RWPE2 (cell line): ENCODE measurements around the gene CEMIP.

Source experiments
- ATAC-seq: fragments of 200-7000 bp; cut with Tn5 transposase; 3 replicates; pipeline ENCODE4 v1.9.1; 2021; ENCODE audit warnings: low read depth
- DNase-seq: peaks from one replicate; pipeline ENCODE4 v3.0.0-alpha.2; 2020; ENCODE audit warnings: low spot score
- H3K27ac ChIP-seq: fragments of 450-650 bp; 2 replicates; pipeline ENCODE4 v1.5.1; 2017; ENCODE audit warnings: mild to moderate bottlenecking; ENCODE audit not compliant: poor library complexity, severe bottlenecking
- H3K27me3 ChIP-seq: fragments of 250-450 bp; sonication (Bioruptor Pico); 2 replicates; pipeline ENCODE4 v1.5.1; 2021; ENCODE audit warnings: mild to moderate bottlenecking, moderate library complexity; ENCODE audit not compliant: insufficient read depth, poor library complexity, severe bottlenecking
- H3K36me3 ChIP-seq: fragments of 250-450 bp; sonication (Bioruptor Pico); 2 replicates; pipeline ENCODE4 v1.5.1; 2020; ENCODE audit warnings: low read depth, mild to moderate bottlenecking, moderate library complexity
- H3K4me1 ChIP-seq: fragments of 250-450 bp; sonication (Bioruptor Pico); 2 replicates; pipeline ENCODE4 v1.5.1; 2021; ENCODE audit warnings: mild to moderate bottlenecking, moderate library complexity; ENCODE audit not compliant: insufficient read depth, poor library complexity, severe bottlenecking
- H3K4me3 ChIP-seq: fragments of 250-450 bp; sonication (Bioruptor Pico); 2 replicates; pipeline ENCODE4 v1.5.1; 2021; ENCODE audit warnings: mild to moderate bottlenecking, moderate library complexity; ENCODE audit not compliant: severe bottlenecking
- H3K9me3 ChIP-seq: fragments of 250-450 bp; sonication (Bioruptor Pico); 2 replicates; pipeline ENCODE4 v1.5.1; 2021; ENCODE audit warnings: mild to moderate bottlenecking, moderate library complexity; ENCODE audit not compliant: severe bottlenecking
- TF ChIP-seq, protein P1 (sequence below): fragments of 450-650 bp; IDR thresholded peaks from one replicate; pipeline ENCODE4 v1.5.1; 2017; ENCODE audit warnings: mild to moderate bottlenecking, moderate library complexity; ENCODE audit not compliant: poor library complexity, severe bottlenecking

The CEMIP gene

DNA sequence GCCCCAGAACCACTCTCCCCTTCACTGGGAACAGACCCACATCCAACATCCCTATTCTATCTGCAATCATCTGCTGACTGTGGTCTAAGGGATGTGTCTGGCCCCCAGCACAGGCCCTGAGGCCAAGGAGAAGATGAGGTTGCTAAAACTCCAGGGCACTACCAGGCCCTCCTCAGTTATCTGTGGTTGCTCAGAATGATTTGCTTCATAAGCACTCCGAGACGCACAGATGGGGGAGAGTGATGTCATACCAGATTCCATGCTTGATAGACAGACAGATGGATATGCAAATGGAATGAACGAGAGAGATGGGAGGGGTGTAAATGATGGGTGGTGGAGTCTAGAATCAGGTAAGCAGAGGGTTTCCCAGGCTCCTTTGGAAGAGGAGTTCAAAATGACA is 57.8 kb downstream of the CEMIP start:
- H3K4me1 ChIP-seq, result no peaks in the 10 kb centered on the region
- no peak for DNase-seq
- no peak for ATAC-seq
- H3K9me3 ChIP-seq, result no peaks in the 10 kb centered on the region
- no peak overlapping the region for H3K4me3 ChIP-seq
- no peak overlapping the region for H3K27ac ChIP-seq
- no peaks in the 10 kb centered on the region for H3K36me3 ChIP-seq
- TF ChIP-seq, protein P1, sequence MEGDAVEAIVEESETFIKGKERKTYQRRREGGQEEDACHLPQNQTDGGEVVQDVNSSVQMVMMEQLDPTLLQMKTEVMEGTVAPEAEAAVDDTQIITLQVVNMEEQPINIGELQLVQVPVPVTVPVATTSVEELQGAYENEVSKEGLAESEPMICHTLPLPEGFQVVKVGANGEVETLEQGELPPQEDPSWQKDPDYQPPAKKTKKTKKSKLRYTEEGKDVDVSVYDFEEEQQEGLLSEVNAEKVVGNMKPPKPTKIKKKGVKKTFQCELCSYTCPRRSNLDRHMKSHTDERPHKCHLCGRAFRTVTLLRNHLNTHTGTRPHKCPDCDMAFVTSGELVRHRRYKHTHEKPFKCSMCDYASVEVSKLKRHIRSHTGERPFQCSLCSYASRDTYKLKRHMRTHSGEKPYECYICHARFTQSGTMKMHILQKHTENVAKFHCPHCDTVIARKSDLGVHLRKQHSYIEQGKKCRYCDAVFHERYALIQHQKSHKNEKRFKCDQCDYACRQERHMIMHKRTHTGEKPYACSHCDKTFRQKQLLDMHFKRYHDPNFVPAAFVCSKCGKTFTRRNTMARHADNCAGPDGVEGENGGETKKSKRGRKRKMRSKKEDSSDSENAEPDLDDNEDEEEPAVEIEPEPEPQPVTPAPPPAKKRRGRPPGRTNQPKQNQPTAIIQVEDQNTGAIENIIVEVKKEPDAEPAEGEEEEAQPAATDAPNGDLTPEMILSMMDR, result no peak
- no peaks in the 10 kb centered on the region for H3K27me3 ChIP-seq

DNA sequence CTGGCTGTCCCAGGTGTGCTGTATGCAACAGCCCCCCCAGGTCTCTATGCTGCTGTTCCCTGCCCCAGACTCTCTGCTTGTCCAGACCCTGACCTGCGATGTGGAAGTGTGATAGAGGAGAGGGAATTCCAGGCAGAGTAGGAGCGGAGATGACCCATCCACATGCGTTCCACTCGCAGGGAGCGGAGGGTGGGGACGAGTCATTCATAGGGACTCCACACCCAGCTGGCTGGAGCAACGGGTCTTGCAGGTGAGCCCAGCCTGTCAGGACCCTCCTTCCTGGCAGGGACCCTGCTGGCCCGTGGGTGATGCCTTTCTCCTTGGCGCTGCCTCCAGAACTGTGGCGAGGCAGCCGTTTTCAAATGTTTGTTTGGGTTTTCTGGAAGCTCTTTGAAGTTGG is 58.8 kb downstream of the CEMIP start:
- no peaks in the 10 kb centered on the region for H3K27me3 ChIP-seq
- H3K36me3 ChIP-seq, result no peaks in the 10 kb centered on the region
- no peak for ATAC-seq
- no peak for DNase-seq
- no peaks in the 10 kb centered on the region for H3K4me1 ChIP-seq
- TF ChIP-seq, protein P1, result no peak
- no peak overlapping the region for H3K27ac ChIP-seq
- H3K4me3 ChIP-seq, result no peak overlapping the region
- no peaks in the 10 kb centered on the region for H3K9me3 ChIP-seq

DNA sequence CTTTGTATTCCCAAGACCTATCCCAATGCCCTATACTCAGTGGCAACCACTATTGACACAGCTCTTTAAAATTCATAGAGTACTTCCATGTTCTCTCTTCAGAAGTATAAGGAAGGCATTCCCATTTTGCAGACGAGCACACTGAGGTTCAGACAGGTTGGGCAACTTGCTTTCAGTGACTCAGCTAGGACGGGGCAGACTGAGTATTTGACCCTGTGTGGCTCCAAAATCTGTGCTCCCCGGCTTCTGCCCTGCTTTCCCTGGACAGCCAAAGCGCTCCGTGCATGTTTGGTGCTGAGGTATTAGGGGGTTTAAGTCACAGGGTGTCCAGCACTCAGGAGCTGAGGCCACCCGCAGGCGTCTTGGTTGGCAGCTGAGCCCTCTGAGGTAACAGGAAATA is 59.5 kb downstream of the CEMIP start:
- H3K4me1 ChIP-seq, result no peaks in the 10 kb centered on the region
- no peak overlapping the region for H3K4me3 ChIP-seq
- H3K36me3 ChIP-seq, result no peaks in the 10 kb centered on the region
- DNase-seq, result no peak
- TF ChIP-seq, protein P1, result no peak
- H3K27me3 ChIP-seq, result no peaks in the 10 kb centered on the region
- no peaks in the 10 kb centered on the region for H3K9me3 ChIP-seq
- ATAC-seq, result no peak
- H3K27ac ChIP-seq, result no peak overlapping the region

DNA sequence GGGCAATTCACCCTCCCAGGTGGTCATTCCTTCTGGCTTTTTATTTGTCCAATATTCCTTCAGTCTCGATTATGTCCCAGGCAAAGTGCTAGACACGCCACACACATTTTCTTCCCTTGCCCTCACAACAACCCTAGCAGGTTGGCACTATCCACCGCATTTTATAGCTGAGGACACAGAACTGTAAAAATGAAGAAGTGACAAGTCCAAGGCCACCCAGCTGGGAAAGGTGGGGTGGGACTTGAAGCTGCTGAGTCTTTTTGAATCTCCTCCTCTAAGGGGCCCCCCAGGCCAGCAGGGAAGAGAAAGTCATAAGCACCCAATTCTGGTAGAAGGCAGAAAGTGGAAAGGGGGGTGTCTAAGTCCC is 60.6 kb downstream of the CEMIP start:
- Histone ChIP-seq H3K4me3 (no peak overlapping the region), H3K27me3 (no peaks in the 10 kb centered on the region), H3K36me3 (no peaks in the 10 kb centered on the region), H3K27ac (no peak overlapping the region), H3K4me1 (peaks cover 7% of the 10 kb centered on the region), H3K9me3 (no peaks in the 10 kb centered on the region)
- TF ChIP-seq, protein P1, result no peak
- DNase-seq (no peak), ATAC-seq (no peak)

DNA sequence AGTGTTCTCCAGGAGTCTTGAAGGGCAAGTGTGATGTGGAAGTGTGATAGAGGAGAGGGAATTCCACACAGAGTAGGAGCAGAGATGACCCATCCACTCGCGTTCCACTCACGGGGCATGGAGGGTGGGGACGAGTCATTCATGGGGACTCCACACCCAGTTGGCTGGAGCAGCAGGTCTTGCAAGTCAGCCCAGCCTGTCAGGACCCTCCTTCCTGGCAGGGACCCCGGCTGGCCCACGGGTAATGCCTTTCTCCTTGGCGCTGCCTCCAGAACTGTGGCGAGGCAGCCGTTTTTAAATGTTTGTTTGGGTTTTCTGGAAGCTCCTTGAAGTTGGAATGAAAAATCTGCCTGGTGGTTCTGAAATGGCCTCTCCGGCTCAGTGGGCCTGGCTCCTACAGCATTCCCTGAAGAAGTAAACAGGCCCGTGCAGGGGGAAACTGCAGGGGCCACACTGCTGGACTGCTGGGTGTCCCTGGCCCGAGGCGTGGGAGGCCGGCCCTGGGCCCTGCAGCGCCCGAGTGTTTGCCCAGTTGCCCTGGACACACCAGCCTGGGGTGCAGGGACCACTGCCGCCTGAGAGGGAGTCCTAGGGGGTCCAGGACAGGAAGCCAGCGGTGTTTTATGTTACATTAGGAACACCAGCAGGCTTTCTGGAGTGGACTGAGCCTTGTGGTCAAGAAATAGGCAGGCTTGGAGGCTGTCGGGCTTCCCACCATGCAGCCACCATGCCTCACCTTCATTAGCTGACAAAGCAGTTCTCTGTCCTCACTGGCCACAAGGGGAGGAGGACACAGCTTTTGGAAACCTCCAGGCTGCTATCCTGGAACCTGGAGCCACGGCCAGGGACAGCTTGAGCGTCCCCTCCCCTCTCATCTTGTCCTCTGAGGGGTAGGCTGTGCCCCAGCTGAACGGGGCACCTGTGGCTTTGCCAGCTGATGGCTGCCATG is 61.3 kb downstream of the CEMIP start:
- H3K4me3 ChIP-seq, result no peak overlapping the region
- H3K9me3 ChIP-seq, result no peaks in the 10 kb centered on the region
- no peak for DNase-seq
- ATAC-seq, result no peak
- no peaks in the 10 kb centered on the region for H3K27me3 ChIP-seq
- H3K4me1 ChIP-seq, result peaks cover 8% of the 10 kb centered on the region
- no peaks in the 10 kb centered on the region for H3K36me3 ChIP-seq
- TF ChIP-seq, protein P1, result no peak
- no peak overlapping the region for H3K27ac ChIP-seq
